GM23338 (cell line): ENCODE measurements around the gene RNFT2. TPM values are rescaled to one million over a fixed set of nuclear protein-coding genes. Genes with fewer than 3 reads are reported as not detected.

ENCODE experiments used
- ATAC-seq: fragments of 200-7000 bp; cut with Tn5 transposase; 3 replicates; pipeline ENCODE4 v1.9.1; 2020
- DNase-seq: peaks from one replicate; pipeline ENCODE4 v3.0.0-alpha.2; 2015; ENCODE audit warnings: low spot score
- H2AFZ ChIP-seq: fragments of 200-600 bp; sonication (generic); 2 replicates; pipeline ENCODE4 v1.8.0; 2016; ENCODE audit warnings: antibody characterized with exemption, mild to moderate bottlenecking, moderate library complexity
- H3F3A ChIP-seq: fragments of 200-600 bp; sonication (generic); replicated peaks from 2 replicates; pipeline ENCODE4 v1.8.0; 2017; ENCODE audit warnings: antibody characterized with exemption, mixed run types, low read depth
- H3K27ac ChIP-seq: fragments of 200-600 bp; sonication (generic); 2 replicates; pipeline ENCODE4 v1.6.1; 2016; ENCODE audit warnings: low read depth
- H3K27me3 ChIP-seq: fragments of 200-600 bp; sonication (generic); 2 replicates; pipeline ENCODE4 v1.8.0; 2016; ENCODE audit warnings: mild to moderate bottlenecking, mixed run types, moderate library complexity; ENCODE audit not compliant: insufficient read depth
- H3K36me3 ChIP-seq: fragments of 200-600 bp; sonication (generic); 2 replicates; pipeline ENCODE4 v1.8.0; 2016; ENCODE audit warnings: mild to moderate bottlenecking; ENCODE audit not compliant: insufficient read depth
- H3K4me1 ChIP-seq: fragments of 200-600 bp; sonication (generic); 2 replicates; pipeline ENCODE4 v1.8.0; 2016; ENCODE audit warnings: mild to moderate bottlenecking, moderate library complexity; ENCODE audit not compliant: insufficient read depth
- H3K4me2 ChIP-seq: fragments of 200-600 bp; sonication (generic); 2 replicates; pipeline ENCODE4 v1.7.1; 2017; ENCODE audit warnings: mixed run types
- H3K4me3 ChIP-seq: fragments of 200-600 bp; sonication (generic); 2 replicates; pipeline ENCODE4 v1.6.1; 2016; ENCODE audit warnings: mixed run types
- H3K79me2 ChIP-seq: fragments of 200-600 bp; sonication (generic); replicated peaks from 2 replicates; pipeline ENCODE4 v1.8.0; 2017; ENCODE audit warnings: mild to moderate bottlenecking; ENCODE audit not compliant: insufficient read depth
- H3K9me2 ChIP-seq: fragments of 200-600 bp; sonication (generic); 2 replicates; pipeline ENCODE4 v1.8.0; 2017; ENCODE audit not compliant: insufficient read depth
- H4K20me1 ChIP-seq: fragments of 200-600 bp; sonication (generic); replicated peaks from 2 replicates; pipeline ENCODE4 v1.8.0; 2017; ENCODE audit warnings: mild to moderate bottlenecking; ENCODE audit not compliant: insufficient read depth
- H3K27ac Mint-ChIP-seq: 2 replicates; pipeline ENCODE4 v1.8.0; 2020; ENCODE audit warnings: inconsistent platforms, mild to moderate bottlenecking, moderate library complexity, mixed read lengths
- H3K27me3 Mint-ChIP-seq: 3 replicates; pipeline ENCODE4 v1.8.0; 2022; ENCODE audit warnings: low read depth, mild to moderate bottlenecking, moderate library complexity, mixed read lengths, inconsistent platforms; ENCODE audit not compliant: insufficient read depth, poor library complexity
- H3K36me3 Mint-ChIP-seq: 3 replicates; pipeline ENCODE4 v1.8.0; 2021; ENCODE audit warnings: low read depth, mild to moderate bottlenecking, inconsistent platforms, moderate library complexity, mixed read lengths
- H3K4me1 Mint-ChIP-seq: 3 replicates; pipeline ENCODE4 v1.8.0; 2020; ENCODE audit warnings: mild to moderate bottlenecking, inconsistent platforms, mixed read lengths
- H3K4me3 Mint-ChIP-seq: 3 replicates; pipeline ENCODE4 v1.8.0; 2021; ENCODE audit warnings: moderate library complexity, mild to moderate bottlenecking, inconsistent platforms, mixed read lengths
- H3K9me3 Mint-ChIP-seq: 3 replicates; pipeline ENCODE4 v1.8.0; 2020; ENCODE audit warnings: moderate library complexity, mild to moderate bottlenecking, inconsistent platforms, mixed read lengths
- CREB1 ChIP-seq: fragments of 250-450 bp; sonication (Bioruptor Pico); IDR thresholded peaks from 2 replicates; pipeline ENCODE4 v1.5.0; 2020; ENCODE audit warnings: low read depth, mild to moderate bottlenecking, moderate library complexity
- ETS1 ChIP-seq: IDR thresholded peaks from 2 replicates; pipeline ENCODE4 v1.6.1; 2016; ENCODE audit warnings: antibody characterized with exemption
- EZH2 ChIP-seq: fragments of 200-600 bp; sonication (generic); IDR thresholded peaks from one replicate; pipeline ENCODE4 v1.8.0; 2017; ENCODE audit warnings: antibody characterized with exemption, mild to moderate bottlenecking, low read depth; ENCODE audit not compliant: unreplicated experiment
- EZH2phosphoT487 ChIP-seq: fragments of 200-600 bp; sonication (generic); IDR thresholded peaks from one replicate; pipeline ENCODE4 v1.8.1; 2018; ENCODE audit warnings: antibody characterized with exemption; ENCODE audit not compliant: unreplicated experiment
- JUNB ChIP-seq: IDR thresholded peaks from one replicate; pipeline ENCODE4 v1.6.1; 2016; ENCODE audit warnings: antibody characterized with exemption; ENCODE audit not compliant: unreplicated experiment
- NANOG ChIP-seq: IDR thresholded peaks from 2 replicates; pipeline ENCODE4 v1.6.1; 2016; ENCODE audit warnings: antibody characterized with exemption, borderline replicate concordance
- POLR2AphosphoS5 ChIP-seq: IDR thresholded peaks from 2 replicates; pipeline ENCODE4 v1.6.1; 2016; ENCODE audit warnings: antibody characterized with exemption, low read depth
- STAT1 ChIP-seq: IDR thresholded peaks from one replicate; pipeline ENCODE4 v1.6.1; 2016; ENCODE audit warnings: antibody characterized with exemption; ENCODE audit not compliant: unreplicated experiment
- ZNF114 ChIP-seq: fragments of 250-450 bp; sonication (Bioruptor Pico); IDR thresholded peaks from 2 replicates; pipeline ENCODE4 v1.5.0; 2020; ENCODE audit warnings: mild to moderate bottlenecking, moderate library complexity
- ZNF331 ChIP-seq: fragments of 250-450 bp; sonication (Bioruptor Pico); IDR thresholded peaks from 2 replicates; pipeline ENCODE4 v1.5.0; 2020; ENCODE audit warnings: low read depth, mild to moderate bottlenecking, moderate library complexity
- polyA plus RNA-seq: library from polyadenylated mRNA; unstranded; fragments of >200 nt; fragmentation: Nextera tagmentation; extraction: Ambion mirVana; gene quantifications from 2 replicates; pipeline ENCODE4 v1.2.1, GENCODE V29; 2016
- total RNA-seq: library from RNA; depleted of rRNA; stranded (reverse); fragments of >200 nt; shearing (Covaris generic); gene quantifications from 2 replicates; pipeline ENCODE4 v1.2.3, GENCODE V29; 2014
- TF ChIP-seq, protein P1 (sequence below), 2 experiments: fragments of 200-600 bp in 1 of 2; sonication (generic) in 1 of 2; conservative IDR thresholded peaks; 2 replicates each; pipeline versions ENCODE4 v1.5.1 to v1.6.1; 2016 to 2017; ENCODE audit warnings: antibody characterized with exemption in 2 of 2, low read depth in 2 of 2, mild to moderate bottlenecking in 2 of 2, moderate library complexity in 1 of 2
- TF ChIP-seq, protein P2 (sequence below): IDR thresholded peaks from one replicate; pipeline ENCODE4 v1.6.1; 2018; ENCODE audit warnings: antibody characterized with exemption; ENCODE audit not compliant: unreplicated experiment
- TF ChIP-seq, protein P3 (sequence below): fragments of 250-450 bp; sonication (Bioruptor Pico); IDR thresholded peaks from 2 replicates; pipeline ENCODE4 v1.5.0; 2020; ENCODE audit warnings: mild to moderate bottlenecking, moderate library complexity

RNFT2 gene
- total and polyA plus RNA-seq, 2 experiments from 2014 or later: 19.3 to 22.9 TPM

DNA sequence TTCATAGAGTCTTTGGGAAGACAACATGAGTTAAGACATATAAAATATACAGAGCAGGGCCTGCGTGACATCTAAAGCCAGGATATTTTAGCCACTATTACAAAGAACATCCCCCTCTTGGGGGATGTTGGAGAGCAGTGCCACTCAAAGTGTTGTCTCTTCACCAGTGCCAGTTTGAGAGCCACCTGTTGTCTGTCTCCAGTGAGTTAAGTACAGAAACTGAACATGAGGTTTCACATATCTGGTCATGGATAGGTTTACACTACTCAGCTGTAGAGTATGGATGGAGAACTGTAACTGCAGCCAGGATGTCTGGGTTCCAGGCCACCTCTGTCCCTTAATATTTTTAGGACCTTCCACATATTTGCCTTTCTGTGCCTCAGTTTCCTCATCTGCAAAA is 39.1 kb downstream of the RNFT2 start:
- H3K27me3 Mint-ChIP-seq: no peaks in the 10 kb centered on the region
- H3K27ac Mint-ChIP-seq: no peak overlapping the region
- no peak overlapping the region for H3K4me3 Mint-ChIP-seq
- Histone ChIP-seq H3K79me2 (no peaks in the 10 kb centered on the region), H3K4me3 (no peak overlapping the region), H3K27ac (no peak overlapping the region), H3K9me2 (no peaks in the 10 kb centered on the region), H3K4me1 (no peaks in the 10 kb centered on the region), H3K36me3 (0 out of 2 replicates have a peak, but pooled peaks cover 13% of the 10 kb centered on the region), H4K20me1 (no peaks in the 10 kb centered on the region), H3K27me3 (no peaks in the 10 kb centered on the region), H3F3A (no peaks in the 10 kb centered on the region), H2AFZ (no peak overlapping the region), H3K4me2 (no peak overlapping the region)
- H3K36me3 Mint-ChIP-seq: peaks cover 47% of the 10 kb centered on the region
- peaks cover 4% of the 10 kb centered on the region; the same call in 1 of the 3 replicates for H3K4me1 Mint-ChIP-seq
- no peaks in the 10 kb centered on the region; the same call in 1 of the 3 replicates for H3K9me3 Mint-ChIP-seq
- ATAC-seq (no peak), DNase-seq (no peak)
- TF ChIP-seq STAT1 (no peak), EZH2 (no peak), EZH2phosphoT487 (no peak), JUNB (no peak), NANOG (no peak), ZNF114 (CRISPR knock-in tag) (no peak), POLR2AphosphoS5 (no peak), ETS1 (no peak), ZNF331 (no peak), CREB1 (CRISPR knock-in tag) (no peak)
- TF ChIP-seq, protein P1, sequence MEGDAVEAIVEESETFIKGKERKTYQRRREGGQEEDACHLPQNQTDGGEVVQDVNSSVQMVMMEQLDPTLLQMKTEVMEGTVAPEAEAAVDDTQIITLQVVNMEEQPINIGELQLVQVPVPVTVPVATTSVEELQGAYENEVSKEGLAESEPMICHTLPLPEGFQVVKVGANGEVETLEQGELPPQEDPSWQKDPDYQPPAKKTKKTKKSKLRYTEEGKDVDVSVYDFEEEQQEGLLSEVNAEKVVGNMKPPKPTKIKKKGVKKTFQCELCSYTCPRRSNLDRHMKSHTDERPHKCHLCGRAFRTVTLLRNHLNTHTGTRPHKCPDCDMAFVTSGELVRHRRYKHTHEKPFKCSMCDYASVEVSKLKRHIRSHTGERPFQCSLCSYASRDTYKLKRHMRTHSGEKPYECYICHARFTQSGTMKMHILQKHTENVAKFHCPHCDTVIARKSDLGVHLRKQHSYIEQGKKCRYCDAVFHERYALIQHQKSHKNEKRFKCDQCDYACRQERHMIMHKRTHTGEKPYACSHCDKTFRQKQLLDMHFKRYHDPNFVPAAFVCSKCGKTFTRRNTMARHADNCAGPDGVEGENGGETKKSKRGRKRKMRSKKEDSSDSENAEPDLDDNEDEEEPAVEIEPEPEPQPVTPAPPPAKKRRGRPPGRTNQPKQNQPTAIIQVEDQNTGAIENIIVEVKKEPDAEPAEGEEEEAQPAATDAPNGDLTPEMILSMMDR (conservative IDR thresholded peaks at IDR 0.05; ENCODE audit: low read depth in 2 of 2): no peak
- TF ChIP-seq, protein P2, sequence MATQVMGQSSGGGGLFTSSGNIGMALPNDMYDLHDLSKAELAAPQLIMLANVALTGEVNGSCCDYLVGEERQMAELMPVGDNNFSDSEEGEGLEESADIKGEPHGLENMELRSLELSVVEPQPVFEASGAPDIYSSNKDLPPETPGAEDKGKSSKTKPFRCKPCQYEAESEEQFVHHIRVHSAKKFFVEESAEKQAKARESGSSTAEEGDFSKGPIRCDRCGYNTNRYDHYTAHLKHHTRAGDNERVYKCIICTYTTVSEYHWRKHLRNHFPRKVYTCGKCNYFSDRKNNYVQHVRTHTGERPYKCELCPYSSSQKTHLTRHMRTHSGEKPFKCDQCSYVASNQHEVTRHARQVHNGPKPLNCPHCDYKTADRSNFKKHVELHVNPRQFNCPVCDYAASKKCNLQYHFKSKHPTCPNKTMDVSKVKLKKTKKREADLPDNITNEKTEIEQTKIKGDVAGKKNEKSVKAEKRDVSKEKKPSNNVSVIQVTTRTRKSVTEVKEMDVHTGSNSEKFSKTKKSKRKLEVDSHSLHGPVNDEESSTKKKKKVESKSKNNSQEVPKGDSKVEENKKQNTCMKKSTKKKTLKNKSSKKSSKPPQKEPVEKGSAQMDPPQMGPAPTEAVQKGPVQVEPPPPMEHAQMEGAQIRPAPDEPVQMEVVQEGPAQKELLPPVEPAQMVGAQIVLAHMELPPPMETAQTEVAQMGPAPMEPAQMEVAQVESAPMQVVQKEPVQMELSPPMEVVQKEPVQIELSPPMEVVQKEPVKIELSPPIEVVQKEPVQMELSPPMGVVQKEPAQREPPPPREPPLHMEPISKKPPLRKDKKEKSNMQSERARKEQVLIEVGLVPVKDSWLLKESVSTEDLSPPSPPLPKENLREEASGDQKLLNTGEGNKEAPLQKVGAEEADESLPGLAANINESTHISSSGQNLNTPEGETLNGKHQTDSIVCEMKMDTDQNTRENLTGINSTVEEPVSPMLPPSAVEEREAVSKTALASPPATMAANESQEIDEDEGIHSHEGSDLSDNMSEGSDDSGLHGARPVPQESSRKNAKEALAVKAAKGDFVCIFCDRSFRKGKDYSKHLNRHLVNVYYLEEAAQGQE: no peak
- TF ChIP-seq, protein P3, sequence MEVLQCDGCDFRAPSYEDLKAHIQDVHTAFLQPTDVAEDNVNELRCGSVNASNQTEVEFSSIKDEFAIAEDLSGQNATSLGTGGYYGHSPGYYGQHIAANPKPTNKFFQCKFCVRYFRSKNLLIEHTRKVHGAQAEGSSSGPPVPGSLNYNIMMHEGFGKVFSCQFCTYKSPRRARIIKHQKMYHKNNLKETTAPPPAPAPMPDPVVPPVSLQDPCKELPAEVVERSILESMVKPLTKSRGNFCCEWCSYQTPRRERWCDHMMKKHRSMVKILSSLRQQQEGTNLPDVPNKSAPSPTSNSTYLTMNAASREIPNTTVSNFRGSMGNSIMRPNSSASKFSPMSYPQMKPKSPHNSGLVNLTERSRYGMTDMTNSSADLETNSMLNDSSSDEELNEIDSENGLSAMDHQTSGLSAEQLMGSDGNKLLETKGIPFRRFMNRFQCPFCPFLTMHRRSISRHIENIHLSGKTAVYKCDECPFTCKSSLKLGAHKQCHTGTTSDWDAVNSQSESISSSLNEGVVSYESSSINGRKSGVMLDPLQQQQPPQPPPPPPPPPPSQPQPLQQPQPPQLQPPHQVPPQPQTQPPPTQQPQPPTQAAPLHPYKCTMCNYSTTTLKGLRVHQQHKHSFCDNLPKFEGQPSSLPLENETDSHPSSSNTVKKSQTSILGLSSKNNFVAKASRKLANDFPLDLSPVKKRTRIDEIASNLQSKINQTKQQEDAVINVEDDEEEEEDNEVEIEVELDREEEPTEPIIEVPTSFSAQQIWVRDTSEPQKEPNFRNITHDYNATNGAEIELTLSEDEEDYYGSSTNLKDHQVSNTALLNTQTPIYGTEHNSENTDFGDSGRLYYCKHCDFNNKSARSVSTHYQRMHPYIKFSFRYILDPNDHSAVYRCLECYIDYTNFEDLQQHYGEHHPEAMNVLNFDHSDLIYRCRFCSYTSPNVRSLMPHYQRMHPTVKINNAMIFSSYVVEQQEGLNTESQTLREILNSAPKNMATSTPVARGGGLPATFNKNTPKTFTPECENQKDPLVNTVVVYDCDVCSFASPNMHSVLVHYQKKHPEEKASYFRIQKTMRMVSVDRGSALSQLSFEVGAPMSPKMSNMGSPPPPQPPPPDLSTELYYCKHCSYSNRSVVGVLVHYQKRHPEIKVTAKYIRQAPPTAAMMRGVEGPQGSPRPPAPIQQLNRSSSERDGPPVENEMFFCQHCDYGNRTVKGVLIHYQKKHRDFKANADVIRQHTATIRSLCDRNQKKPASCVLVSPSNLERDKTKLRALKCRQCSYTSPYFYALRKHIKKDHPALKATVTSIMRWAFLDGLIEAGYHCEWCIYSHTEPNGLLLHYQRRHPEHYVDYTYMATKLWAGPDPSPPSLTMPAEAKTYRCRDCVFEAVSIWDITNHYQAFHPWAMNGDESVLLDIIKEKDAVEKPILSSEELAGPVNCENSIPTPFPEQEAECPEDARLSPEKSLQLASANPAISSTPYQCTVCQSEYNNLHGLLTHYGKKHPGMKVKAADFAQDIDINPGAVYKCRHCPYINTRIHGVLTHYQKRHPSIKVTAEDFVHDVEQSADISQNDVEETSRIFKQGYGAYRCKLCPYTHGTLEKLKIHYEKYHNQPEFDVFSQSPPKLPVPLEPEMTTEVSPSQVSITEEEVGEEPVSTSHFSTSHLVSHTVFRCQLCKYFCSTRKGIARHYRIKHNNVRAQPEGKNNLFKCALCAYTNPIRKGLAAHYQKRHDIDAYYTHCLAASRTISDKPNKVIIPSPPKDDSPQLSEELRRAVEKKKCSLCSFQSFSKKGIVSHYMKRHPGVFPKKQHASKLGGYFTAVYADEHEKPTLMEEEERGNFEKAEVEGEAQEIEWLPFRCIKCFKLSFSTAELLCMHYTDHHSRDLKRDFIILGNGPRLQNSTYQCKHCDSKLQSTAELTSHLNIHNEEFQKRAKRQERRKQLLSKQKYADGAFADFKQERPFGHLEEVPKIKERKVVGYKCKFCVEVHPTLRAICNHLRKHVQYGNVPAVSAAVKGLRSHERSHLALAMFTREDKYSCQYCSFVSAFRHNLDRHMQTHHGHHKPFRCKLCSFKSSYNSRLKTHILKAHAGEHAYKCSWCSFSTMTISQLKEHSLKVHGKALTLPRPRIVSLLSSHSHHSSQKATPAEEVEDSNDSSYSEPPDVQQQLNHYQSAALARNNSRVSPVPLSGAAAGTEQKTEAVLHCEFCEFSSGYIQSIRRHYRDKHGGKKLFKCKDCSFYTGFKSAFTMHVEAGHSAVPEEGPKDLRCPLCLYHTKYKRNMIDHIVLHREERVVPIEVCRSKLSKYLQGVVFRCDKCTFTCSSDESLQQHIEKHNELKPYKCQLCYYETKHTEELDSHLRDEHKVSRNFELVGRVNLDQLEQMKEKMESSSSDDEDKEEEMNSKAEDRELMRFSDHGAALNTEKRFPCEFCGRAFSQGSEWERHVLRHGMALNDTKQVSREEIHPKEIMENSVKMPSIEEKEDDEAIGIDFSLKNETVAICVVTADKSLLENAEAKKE (CRISPR knock-in tag): no peak
